ENCODE data around the gene TNFSF13B. TPM values are rescaled to one million over a fixed set of nuclear protein-coding genes. Genes with fewer than 3 reads are reported as not detected.
A peak's percentile ranks its signal among the peaks of the same experiment; 100 is the strongest.

TNFSF13B gene
- total RNA-seq, 1 experiment from 2014 or later, result 5.8 TPM

DNA sequence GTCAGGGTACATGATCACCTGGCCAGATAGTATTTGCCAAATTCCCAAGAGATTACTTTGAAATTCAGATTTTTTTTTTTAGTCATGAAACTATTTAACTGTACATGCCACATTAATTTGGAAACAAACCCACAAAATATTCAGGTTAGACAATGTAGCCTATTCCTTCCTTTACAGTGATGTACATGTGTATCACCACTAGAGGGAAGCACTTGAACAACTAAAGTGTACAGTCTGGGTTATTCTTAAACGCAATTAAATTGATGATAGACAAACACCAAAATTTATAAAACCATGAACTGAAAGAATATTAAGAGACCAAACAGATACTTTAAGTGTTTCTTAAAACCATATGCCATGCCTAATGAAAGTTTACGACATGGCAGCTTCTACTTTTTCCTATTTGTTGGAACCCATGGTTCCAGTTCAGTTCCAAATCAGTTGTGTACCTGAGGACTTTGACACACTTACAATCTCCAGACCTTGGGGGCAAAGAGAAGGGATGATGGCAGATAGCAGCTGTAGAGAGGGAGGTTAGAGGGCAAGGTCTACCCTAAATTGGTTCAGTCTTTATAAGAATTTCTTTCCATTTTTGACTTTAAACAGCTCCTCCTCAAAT, 52.8 kb downstream of the TNFSF13B start:
- in situ Hi-C loops (cut with HindIII; ENCODE audit: low pct_unique_long_range_greater_than_20kb, low sequenced_read_pairs), result no loop called here
- peak; percentile 68 for DNase-seq (ENCODE audit: low read depth, low spot score)

DNA sequence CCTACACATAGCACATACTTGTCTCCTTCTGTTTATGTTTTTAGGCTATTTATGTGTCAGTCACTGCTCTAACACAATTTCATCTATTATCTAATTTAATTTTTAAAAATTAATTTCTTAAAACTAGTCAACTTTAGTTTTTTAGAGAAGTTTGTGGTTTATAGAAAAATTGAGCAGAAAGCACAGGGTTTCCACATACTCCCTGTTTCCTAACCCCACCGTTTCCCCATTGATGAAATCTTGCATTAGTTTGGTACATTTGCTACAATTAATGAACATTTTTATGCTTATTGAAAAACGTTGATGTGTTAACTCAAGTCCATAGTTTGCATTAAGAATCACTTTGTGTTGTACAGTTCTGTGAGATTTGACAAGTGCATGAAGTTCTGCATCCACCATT, 53.5 kb downstream of the TNFSF13B start:
- in situ Hi-C loops (cut with HindIII; ENCODE audit: low pct_unique_long_range_greater_than_20kb, low sequenced_read_pairs), result no loop called here
- DNase-seq (ENCODE audit: low read depth, low spot score), result no peak

DNA sequence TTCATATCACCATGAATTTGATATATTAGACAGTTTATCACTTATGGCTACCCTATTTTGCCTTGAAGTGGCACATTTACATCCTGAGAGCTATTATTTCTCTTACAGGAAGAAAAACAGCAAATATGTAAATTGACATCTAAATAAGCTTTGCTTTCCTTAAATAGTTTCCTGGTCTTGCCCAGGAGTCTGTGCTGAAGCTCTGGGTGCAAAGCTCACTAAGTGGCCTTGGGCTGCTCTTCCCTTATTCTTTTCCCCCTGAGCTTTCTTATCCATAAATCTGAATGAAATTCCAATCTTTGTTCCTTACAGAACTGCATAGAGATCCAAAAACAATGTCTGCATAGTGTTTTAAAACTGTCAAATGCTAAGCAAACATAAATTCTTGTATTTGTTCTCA, 56.3 kb downstream of the TNFSF13B start:
- in situ Hi-C loops (cut with HindIII; ENCODE audit: low pct_unique_long_range_greater_than_20kb, low sequenced_read_pairs), result loop anchor here (25.0 kb wide), 1 partner anchor 561 kb away; no protein-coding TSS in a partner anchor
- no peak for DNase-seq (ENCODE audit: low read depth, low spot score)

DNA sequence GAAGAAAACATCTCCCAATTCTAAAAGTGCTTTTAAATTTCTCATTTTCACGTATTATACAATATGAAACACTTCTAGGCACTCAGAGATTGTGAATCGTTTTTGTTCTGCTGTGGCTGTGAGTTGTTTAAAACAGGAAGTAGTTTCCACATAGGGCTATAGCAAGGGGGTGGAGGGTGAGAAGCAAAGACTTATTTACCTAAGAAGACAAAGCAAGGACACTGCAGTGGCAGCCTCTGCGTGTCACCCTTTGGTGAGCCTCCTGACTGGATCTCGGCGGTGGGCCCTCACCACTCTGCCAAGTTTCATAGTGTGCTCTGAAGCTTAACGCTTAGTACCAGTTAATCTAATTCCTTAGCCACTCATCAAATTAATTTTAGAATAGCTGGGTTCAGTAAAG, 56.8 kb downstream of the TNFSF13B start:
- in situ Hi-C loops (cut with HindIII; ENCODE audit: low pct_unique_long_range_greater_than_20kb, low sequenced_read_pairs), result loop anchor here (25.0 kb wide), 1 partner anchor 561 kb away; no protein-coding TSS in a partner anchor
- DNase-seq (ENCODE audit: low read depth, low spot score), result no peak

DNA sequence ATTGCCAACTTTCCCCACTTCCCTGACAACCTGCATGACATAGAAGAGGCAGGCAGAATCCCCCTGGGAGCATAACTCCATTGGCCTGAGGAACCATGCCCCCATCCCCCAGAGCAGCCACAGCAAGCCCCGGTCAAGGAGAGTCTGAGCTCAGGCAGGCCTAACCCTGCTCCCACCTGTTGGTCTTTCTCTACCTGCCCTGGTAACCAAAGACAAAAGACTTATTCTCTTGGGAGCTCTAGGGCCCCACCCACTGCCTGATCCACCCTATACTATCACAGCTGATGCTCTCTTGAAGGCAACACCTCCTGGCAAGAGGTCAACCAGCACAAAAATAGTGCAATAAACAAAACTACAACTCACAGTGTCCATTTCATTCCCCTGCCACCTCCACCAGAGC, 59.3 kb downstream of the TNFSF13B start:
- no peak for DNase-seq (ENCODE audit: low read depth, low spot score)
- in situ Hi-C loops (cut with HindIII; ENCODE audit: low pct_unique_long_range_greater_than_20kb, low sequenced_read_pairs), result loop anchor here (25.0 kb wide), 1 partner anchor 558 kb away; no protein-coding TSS in a partner anchor

DNA sequence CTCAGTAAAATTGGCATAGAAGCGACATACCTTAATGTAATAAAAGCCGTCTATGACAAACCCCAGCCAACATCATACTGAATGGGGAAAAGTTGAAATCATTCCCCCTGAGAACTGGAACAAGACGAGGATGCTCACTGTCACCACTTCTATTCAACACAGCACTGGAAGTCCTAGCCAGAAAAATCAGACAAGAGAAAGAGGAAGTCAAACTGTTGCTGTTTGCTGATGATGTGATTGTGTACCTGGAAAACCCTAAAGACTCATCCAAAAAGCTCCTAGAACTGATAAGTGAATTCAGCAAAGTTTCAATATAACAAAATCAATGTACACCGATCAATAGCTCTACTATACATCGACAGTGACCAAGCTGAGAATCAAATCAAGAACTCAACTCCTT, 63.3 kb downstream of the TNFSF13B start:
- in situ Hi-C loops (cut with HindIII; ENCODE audit: low pct_unique_long_range_greater_than_20kb, low sequenced_read_pairs), result loop anchor here (25.0 kb wide), 1 partner anchor 555 kb away; no protein-coding TSS in a partner anchor
- no peak for DNase-seq (ENCODE audit: low read depth, low spot score)

DNA sequence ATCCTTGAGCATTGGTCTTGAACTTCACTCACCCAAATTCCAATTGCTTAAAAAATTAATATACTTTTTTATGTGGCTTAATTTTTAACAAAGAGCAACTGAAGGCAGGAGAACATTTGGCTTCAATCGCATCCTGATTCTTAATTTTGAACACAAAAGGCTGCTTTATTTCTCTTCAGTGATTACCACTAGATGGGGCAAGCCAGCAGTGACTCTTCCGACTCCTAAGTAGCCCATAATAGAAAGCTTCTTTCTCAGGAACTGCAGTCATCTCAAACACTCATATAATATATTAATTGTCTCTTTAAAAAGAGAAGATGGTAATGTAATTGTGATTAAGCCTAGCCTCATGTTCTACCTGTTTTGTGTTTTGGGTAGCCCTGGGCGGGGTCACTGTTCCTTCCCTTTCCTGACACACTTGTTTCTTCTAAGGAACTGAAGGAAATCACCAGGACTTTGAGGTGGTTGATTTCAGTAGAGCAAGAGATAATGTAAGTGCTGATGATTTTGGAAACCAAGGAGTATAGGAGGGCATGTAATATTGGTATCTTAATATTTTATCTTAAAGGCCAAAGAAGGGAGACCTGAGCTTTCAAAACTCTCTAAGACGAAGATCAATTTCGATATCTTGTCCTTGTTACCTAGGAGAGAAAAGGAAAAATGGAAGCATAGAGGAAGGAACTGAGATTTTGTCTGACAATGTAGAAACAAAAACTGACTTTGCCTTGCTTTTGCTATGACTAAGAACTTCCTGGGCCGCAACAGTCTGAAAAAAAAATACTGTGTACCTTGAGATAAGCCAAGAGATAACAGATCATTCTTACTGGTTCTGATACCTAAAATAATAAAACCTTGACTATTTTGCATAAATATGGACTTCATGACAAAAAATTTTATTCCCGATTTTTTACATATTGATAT, 73.1 kb downstream of the TNFSF13B start:
- peak; percentile 69 for DNase-seq (ENCODE audit: low read depth, low spot score)
- in situ Hi-C loops (cut with HindIII; ENCODE audit: low pct_unique_long_range_greater_than_20kb, low sequenced_read_pairs), result loop anchor here (25.0 kb wide), 1 partner anchor 545 kb away; no protein-coding TSS in a partner anchor

DNA sequence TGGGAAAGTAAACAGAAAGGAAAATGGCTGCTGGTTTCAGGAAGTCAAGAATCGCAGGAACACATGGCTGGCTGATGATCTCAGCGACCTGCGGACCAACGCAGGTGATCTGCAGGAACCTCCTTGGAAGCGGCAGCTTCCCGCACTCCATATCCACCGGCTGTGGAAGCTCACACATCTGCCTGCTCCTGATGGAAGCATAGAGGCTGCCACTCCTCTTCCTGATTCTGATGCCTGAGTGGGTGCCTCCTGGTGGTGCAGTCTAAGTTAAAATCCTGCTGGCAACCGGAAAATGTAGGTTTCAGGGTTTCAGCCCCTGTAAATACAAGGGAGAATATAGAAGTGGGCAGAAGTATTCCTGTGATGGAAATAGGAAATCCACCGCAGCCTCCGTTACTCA, 75.5 kb downstream of the TNFSF13B start:
- DNase-seq (ENCODE audit: low read depth, low spot score), result peak; percentile 7
- in situ Hi-C loops (cut with HindIII; ENCODE audit: low pct_unique_long_range_greater_than_20kb, low sequenced_read_pairs), result loop anchor here (25.0 kb wide), 1 partner anchor 542 kb away; no protein-coding TSS in a partner anchor

DNA sequence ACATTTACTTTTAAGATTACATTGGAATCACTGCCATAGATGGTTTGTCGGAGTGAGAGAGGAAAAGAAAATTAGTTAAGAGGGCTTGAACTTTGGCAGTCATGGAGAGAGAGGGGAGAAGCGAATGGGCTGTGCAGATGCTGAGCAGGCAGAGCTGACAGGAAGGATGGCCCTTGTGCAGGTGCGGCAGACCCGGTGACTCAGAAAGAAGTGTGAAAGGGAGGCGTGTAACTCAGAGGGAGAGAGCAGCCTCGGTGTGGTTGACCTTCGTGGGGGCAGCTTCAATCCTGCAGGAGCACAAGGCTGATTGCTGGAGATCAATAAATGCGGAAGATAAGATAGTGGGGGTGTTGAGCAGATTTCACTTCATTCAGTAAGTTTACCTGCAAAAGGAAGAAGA, 76.9 kb downstream of the TNFSF13B start:
- no peak for DNase-seq (ENCODE audit: low read depth, low spot score)
- in situ Hi-C loops (cut with HindIII; ENCODE audit: low pct_unique_long_range_greater_than_20kb, low sequenced_read_pairs), result loop anchor here (25.0 kb wide), 1 partner anchor 541 kb away; no protein-coding TSS in a partner anchor

DNA sequence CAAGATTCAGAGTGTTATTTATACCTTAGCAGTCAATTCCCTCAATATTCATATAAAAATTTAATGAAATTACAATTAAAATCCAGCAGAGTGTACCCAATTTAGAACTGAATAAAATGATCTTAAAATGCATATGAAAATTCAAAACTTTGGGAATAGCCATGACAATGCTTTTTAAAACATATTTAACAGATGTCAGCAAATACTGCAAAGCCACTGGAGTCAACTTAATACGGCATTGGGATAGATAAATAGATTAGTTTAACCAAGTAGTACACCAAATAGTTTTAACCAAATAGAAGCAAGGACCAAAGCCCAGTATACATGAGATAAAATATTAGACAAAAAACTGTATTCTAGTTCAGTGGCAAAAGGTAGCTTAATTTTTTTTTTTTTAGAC, 79.8 kb downstream of the TNFSF13B start:
- in situ Hi-C loops (cut with HindIII; ENCODE audit: low pct_unique_long_range_greater_than_20kb, low sequenced_read_pairs), result loop anchor here (25.0 kb wide), 1 partner anchor 538 kb away; no protein-coding TSS in a partner anchor
- DNase-seq (ENCODE audit: low read depth, low spot score), result no peak

DNA sequence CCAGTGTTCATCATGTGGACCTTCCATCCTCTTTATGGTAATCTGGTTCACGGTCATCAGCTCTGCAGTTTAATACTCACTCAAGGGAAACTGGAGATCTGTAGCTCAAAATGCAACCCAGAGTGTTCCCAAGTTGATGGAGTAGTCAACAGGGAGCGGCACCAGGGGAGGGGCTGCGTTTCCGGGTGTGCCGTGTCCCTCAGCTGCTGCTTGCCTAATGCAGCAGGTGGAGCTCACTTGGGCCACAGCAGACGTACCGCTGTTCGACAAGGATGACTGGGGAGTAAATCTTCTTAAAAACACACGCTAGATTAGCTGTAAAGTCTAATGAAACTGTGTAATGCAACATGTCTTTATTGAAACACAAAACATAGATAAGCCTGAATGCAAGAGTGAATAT, 81.1 kb downstream of the TNFSF13B start:
- in situ Hi-C loops (cut with HindIII; ENCODE audit: low pct_unique_long_range_greater_than_20kb, low sequenced_read_pairs), result no loop called here
- no peak for DNase-seq (ENCODE audit: low read depth, low spot score)

DNA sequence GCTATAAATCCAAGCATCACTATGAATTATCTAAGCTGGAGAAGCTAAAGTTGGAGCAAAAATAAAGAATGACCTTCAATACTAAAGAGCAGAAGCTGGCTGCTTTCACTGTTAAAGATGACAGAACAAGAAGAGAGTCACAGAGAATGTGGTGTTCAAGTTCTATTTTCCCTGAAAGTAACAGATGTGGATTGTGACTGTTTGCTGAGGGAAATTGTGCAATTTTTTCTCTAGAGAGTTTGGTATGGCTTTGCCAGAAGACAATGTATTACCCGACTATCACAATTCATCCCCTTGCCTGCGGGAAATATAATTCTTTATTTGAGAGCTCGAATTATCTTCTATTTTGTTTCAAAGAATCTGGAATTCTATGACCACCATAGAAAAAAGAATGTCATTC, 83.1 kb downstream of the TNFSF13B start:
- in situ Hi-C loops (cut with HindIII; ENCODE audit: low pct_unique_long_range_greater_than_20kb, low sequenced_read_pairs), result no loop called here
- DNase-seq (ENCODE audit: low read depth, low spot score), result no peak

DNA sequence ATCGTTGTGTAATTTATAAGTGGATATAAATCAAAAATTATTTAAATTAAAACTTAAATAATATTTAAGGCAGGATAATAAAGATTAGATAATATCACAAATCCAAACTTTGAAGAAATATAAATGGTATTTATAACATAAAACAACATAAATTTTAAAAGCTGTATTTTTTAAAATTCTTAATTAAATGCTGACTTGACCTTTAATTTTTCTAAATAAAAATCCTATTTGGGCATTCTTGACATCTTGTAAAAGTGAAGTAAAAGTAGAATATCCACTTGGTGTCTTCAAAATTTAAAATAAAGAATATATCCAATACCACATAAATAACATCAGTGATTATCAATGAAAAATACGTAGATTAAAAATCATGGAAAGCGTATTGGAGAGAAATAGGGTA, 87.7 kb downstream of the TNFSF13B start:
- in situ Hi-C loops (cut with HindIII; ENCODE audit: low pct_unique_long_range_greater_than_20kb, low sequenced_read_pairs), result no loop called here
- no peak for DNase-seq (ENCODE audit: low read depth, low spot score)

Small RNAs within 50 kb of the gene (small RNA-seq; reads per million reads assigned to genes)
- 0 reads per million in 2 experiments for gene RNA5SP39

Other genes starting within 250 kb of the TNFSF13B start
- gene LIG4, start 54.2 kb upstream of the TNFSF13B start, total RNA-seq (2014; rRNA removed; shearing (Covaris generic)), result 14.0 and 16.7 TPM in 2 replicates
- gene ABHD13, start 51.3 kb upstream of the TNFSF13B start, total RNA-seq (2014; rRNA removed; shearing (Covaris generic)), result 9.6 and 10.4 TPM in 2 replicates

Data from SK-MEL-5 (cell line).